Activated CD8-positive, alpha-beta memory T cell treated with anti-CD3 and anti-CD28 coated beads for 4 hours (primary cell): Measurements from ENCODE around the gene AQP5.
"Not testable (repeated sequence)": the region's sequence is repeated elsewhere in the genome, so short reads cannot be mapped to it uniquely, and the experiment has no call there.

ENCODE experiments used
- DNase-seq, 2 donors: peaks; one replicate each; pipeline ENCODE4 v3.0.0-alpha.2; 2020; ENCODE audit warnings: low read depth in 2 of 2

AQP5 gene

GRCh38 chr12:49980501-49981349 is 19.1 kb downstream of the AQP5 start:
- DNase-seq = no peak

- no peak for DNase-seq
These were observed 20.8 kb downstream of the AQP5 start for GRCh38 chr12:49982246-49983087.

GRCh38 chr12:49983892-49984291 is 22.2 kb downstream of the AQP5 start:
- DNase-seq = no peak

- no peak for DNase-seq
These were observed 23.0 kb downstream of the AQP5 start for GRCh38 chr12:49984476-49985359.

- DNase-seq = no peak
These were observed 24.3 kb downstream of the AQP5 start for GRCh38 chr12:49985981-49986380.

- not testable (repeated sequence) for DNase-seq
These were observed 24.8 kb downstream of the AQP5 start for GRCh38 chr12:49986476-49986875.

GRCh38 chr12:49987625-49988303 is 26.1 kb downstream of the AQP5 start:
- DNase-seq = no peak

GRCh38 chr12:49989400-49989799 is 27.7 kb downstream of the AQP5 start:
- not testable (repeated sequence) for DNase-seq

GRCh38 chr12:49990273-49990672 is 28.6 kb downstream of the AQP5 start:
- DNase-seq = no peak

GRCh38 chr12:49998453-49998852 is 36.8 kb downstream of the AQP5 start:
- DNase-seq = no peak

- no peak for DNase-seq
These were observed 41.9 kb downstream of the AQP5 start for GRCh38 chr12:50003595-50003994.

- no peak for DNase-seq
These were observed 43.0 kb downstream of the AQP5 start for GRCh38 chr12:50004696-50005095.

- DNase-seq = no peak
These were observed 43.5 kb downstream of the AQP5 start for GRCh38 chr12:50005175-50005574.

GRCh38 chr12:50006280-50006679 is 44.6 kb downstream of the AQP5 start:
- no peak for DNase-seq

GRCh38 chr12:50006754-50007442 is 45.2 kb downstream of the AQP5 start:
- no peak for DNase-seq

GRCh38 chr12:50013361-50014147 is 51.9 kb downstream of the AQP5 start:
- DNase-seq = no peak

- DNase-seq = no peak
These were observed 52.7 kb downstream of the AQP5 start for GRCh38 chr12:50014342-50014741.
